Measurements from ENCODE around the gene ANKRD52. TPM values are rescaled to one million over a fixed set of nuclear protein-coding genes. Genes with fewer than 3 reads are reported as not detected.

ANKRD52 gene
- total and polyA plus RNA-seq, 9 of the 15 experiments (the other 6 are each of a cell fraction or from before 2014, with no cell fraction given) = 0.52 to 46.8 (median 7.9) TPM

DNA sequence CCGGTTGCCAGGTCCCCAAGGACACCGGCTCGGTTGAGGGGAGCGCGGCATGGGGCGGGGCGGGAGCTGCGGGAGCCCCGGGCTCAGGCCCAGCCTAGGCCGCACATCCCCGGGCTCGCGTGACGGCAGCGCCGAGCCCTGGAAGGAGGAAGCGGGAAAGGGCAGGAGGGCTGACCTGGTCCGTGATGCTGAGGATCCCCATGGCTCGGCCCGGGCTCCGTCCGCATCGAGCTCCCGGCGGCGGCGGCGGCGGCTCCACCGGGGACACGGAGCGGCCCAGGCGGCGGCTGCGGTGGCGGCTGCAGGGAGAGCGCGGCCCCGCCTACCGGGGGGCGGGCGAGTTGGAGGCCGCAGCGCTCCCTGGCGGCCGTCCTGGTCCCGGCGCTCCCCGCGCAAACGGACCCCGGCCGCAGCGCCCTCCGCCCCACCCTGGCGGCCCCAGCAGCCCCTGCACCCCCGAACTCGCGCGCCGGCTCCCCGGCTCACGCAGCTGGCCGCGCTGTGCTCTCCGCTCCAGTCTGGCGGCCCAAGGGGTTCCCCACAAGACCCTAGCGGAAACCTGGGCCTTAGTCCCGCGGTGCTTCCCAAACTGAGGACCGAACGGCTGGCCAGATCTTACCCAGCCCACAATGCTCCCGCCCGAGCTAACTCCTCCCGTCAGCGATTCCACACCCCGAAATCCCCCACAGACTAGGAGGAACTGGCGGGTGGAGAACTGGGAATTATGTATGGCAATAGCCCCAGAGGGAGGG, at the start of gene ANKRD52 (continued):
- TF ChIP-seq, protein P1, sequence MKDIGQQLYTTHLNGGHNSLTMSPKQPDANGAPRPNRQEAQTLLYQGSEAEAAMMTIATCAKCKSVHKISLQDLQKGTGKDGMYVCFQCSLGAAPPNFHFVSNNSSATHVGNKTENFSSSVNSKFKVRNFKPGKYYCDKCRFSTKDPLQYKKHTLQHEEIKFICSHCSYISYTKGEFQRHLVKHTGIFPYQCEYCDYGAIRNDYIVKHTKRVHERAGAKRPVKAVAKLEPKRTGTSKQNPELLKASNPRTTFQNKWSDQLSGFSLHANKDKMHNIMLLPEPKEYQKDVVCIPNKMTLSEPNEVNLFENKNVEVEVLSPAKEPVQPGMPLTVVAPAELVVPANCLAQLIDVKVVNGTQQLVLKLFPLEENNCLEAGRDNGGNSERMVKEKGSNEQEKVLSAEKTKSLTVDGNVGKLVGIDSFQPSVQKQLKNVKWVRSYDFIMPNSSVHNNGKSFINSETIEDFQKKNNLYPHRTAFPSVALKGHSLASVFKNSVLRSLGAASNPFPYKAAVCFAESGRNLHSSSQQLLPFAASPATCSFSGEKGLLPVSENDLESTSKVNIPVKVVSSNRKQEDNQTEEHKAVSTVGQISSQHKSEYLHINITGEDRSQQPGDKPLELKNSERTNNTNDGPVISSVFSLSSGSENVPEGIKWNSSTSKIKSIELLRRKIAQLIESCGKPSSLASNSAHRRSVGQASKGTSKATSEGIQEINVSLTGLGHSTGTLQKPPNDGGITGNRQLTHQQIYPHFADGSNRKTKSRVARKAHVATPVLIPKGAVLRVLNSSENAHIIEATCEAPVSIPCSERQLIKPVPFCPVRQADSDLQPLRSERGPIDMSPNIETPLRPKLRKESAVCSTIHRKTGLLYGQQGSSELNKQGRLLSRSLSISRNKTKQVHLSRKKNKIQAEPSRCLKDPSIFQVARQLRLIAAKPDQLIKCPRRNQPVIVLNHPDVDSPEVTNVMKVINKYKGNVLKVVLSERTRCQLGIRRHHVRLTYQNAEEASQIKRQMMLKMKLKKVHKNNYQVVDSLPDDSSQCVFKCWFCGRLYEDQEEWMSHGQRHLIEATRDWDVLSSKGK (CRISPR knock-in tag; IDR thresholded peaks at IDR 0.05) = no peak
- TF ChIP-seq PRPF4 (IDR thresholded peaks at IDR 0.05; ENCODE audit: insufficient read depth, low read depth, low read length, poor library complexity, severe bottlenecking) (no peak), HDAC6 (IDR thresholded peaks at IDR 0.05; ENCODE audit: low read depth, low read length) (no peak), PCBP1 (IDR thresholded peaks at IDR 0.05; ENCODE audit: low read depth, low read length, poor library complexity, severe bottlenecking) (peak; percentile 1), CCNT2 (IDR thresholded peaks at IDR 0.05; ENCODE audit: borderline replicate concordance, extremely low read depth, insufficient read length, low read depth, low read length) (peak; percentile 62), ZBTB1 (CRISPR knock-in tag; IDR thresholded peaks at IDR 0.05; ENCODE audit: borderline replicate concordance, low read depth) (peak; percentile 87), SOX6 (IDR thresholded peaks at IDR 0.05) (0 out of 2 replicates have a peak, but pooled peaks have one; percentile 29), MCM2 (IDR thresholded peaks at IDR 0.05; ENCODE audit: low read depth) (no peak), KDM4B (IDR thresholded peaks at IDR 0.05; ENCODE audit: borderline replicate concordance in 2 of 2, low read depth in 1 of 2) (peak in 1 of 2 experiments; percentile 40; a peak in 1 of 4 replicates), ZNF561 (CRISPR knock-in tag; conservative IDR thresholded peaks at IDR 0.05) (no peak), CREB1 (IDR thresholded peaks at IDR 0.05) (no peak), CREB1 (CRISPR knock-in tag; IDR thresholded peaks at IDR 0.05) (0 out of 2 replicates have a peak, but pooled peaks have one; percentile 30), ZNF282 (CRISPR knock-in tag; IDR thresholded peaks at IDR 0.05) (0 out of 2 replicates have a peak, but pooled peaks have one; percentile 75), ETV5 (CRISPR knock-in tag; IDR thresholded peaks at IDR 0.05; ENCODE audit: low read depth) (peak; percentile 52; the same call in 1 of the 2 replicates), ZNF23 (CRISPR knock-in tag; IDR thresholded peaks at IDR 0.05) (no peak), NR2C2 (CRISPR knock-in tag; IDR thresholded peaks at IDR 0.05) (peak; percentile 17; the same call in 1 of the 2 replicates), NR2C2 (tag; IDR thresholded peaks at IDR 0.05) (no peak), NONO (IDR thresholded peaks at IDR 0.05; ENCODE audit: low read depth in 2 of 2, low read length in 1 of 2) (peak; percentile 42 to 84; a peak in 2 of 4 replicates)
- TF ChIP-seq, protein P2, sequence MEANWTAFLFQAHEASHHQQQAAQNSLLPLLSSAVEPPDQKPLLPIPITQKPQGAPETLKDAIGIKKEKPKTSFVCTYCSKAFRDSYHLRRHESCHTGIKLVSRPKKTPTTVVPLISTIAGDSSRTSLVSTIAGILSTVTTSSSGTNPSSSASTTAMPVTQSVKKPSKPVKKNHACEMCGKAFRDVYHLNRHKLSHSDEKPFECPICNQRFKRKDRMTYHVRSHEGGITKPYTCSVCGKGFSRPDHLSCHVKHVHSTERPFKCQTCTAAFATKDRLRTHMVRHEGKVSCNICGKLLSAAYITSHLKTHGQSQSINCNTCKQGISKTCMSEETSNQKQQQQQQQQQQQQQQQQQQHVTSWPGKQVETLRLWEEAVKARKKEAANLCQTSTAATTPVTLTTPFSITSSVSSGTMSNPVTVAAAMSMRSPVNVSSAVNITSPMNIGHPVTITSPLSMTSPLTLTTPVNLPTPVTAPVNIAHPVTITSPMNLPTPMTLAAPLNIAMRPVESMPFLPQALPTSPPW (CRISPR knock-in tag; IDR thresholded peaks at IDR 0.05) = peak; percentile 81
- TF ChIP-seq, protein P3, sequence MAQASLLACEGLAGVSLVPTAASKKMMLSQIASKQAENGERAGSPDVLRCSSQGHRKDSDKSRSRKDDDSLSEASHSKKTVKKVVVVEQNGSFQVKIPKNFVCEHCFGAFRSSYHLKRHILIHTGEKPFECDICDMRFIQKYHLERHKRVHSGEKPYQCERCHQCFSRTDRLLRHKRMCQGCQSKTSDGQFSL (CRISPR knock-in tag; IDR thresholded peaks at IDR 0.05) = peak; percentile 12; the same call in 1 of the 2 replicates
- TF ChIP-seq, protein P3 (tag; IDR thresholded peaks at IDR 0.05) = peak in 1 of 2 experiments; percentile 69; a peak in 1 of 4 replicates

Measured in K562 (cell line).